ENCODE measurements around the gene CCDC127.
"Not testable (repeated sequence)": the region's sequence is repeated elsewhere in the genome, so short reads cannot be mapped to it uniquely, and the experiment has no call there.

CCDC127 gene

GRCh38 chr5:251016-251415 is 33.1 kb upstream of the CCDC127 start:
- H3K27ac Mint-ChIP-seq (ENCODE audit: low read depth); H3K4me3 Mint-ChIP-seq; H3K27me3 Mint-ChIP-seq; ATAC-seq (replicated peaks; ENCODE audit: extremely low read depth, poor library complexity, severe bottlenecking); DNase-seq (ENCODE audit: low spot score in 2 of 2); H3K9me3 Mint-ChIP-seq: not testable (repeated sequence)
- Mint-ChIP-seq H3K4me1 (peaks cover 13% of the 10 kb centered on the region), H3K36me3 (ENCODE audit: insufficient read depth) (peaks cover 57% of the 10 kb centered on the region)

- Mint-ChIP-seq H3K36me3 (ENCODE audit: insufficient read depth) (peaks cover 56% of the 10 kb centered on the region), H3K4me1 (peaks cover 13% of the 10 kb centered on the region)
- not testable (repeated sequence) for H3K9me3 Mint-ChIP-seq; ATAC-seq (replicated peaks; ENCODE audit: extremely low read depth, poor library complexity, severe bottlenecking); DNase-seq (ENCODE audit: low spot score in 2 of 2); H3K27ac Mint-ChIP-seq (ENCODE audit: low read depth); H3K27me3 Mint-ChIP-seq; H3K4me3 Mint-ChIP-seq
Observed at GRCh38 chr5:250396-250795, 32.4 kb upstream of the CCDC127 start.

- not testable (repeated sequence) for H3K4me1 Mint-ChIP-seq; ATAC-seq (replicated peaks; ENCODE audit: extremely low read depth, poor library complexity, severe bottlenecking); H3K27ac Mint-ChIP-seq (ENCODE audit: low read depth); H3K4me3 Mint-ChIP-seq; H3K9me3 Mint-ChIP-seq; H3K27me3 Mint-ChIP-seq; DNase-seq (ENCODE audit: low spot score in 2 of 2)
- H3K36me3 Mint-ChIP-seq (ENCODE audit: insufficient read depth), result peaks cover 54% of the 10 kb centered on the region
Observed at GRCh38 chr5:245717-246116, 27.8 kb upstream of the CCDC127 start.

GRCh38 chr5:243683-244367 is 25.9 kb upstream of the CCDC127 start:
- not testable (repeated sequence) for H3K4me1 Mint-ChIP-seq; H3K27me3 Mint-ChIP-seq; H3K4me3 Mint-ChIP-seq; ATAC-seq (replicated peaks; ENCODE audit: extremely low read depth, poor library complexity, severe bottlenecking); DNase-seq (ENCODE audit: low spot score in 2 of 2); H3K9me3 Mint-ChIP-seq
- Mint-ChIP-seq H3K36me3 (ENCODE audit: insufficient read depth) (peaks cover 62% of the 10 kb centered on the region), H3K27ac (ENCODE audit: low read depth) (peak overlapping the region; percentile 61)

GRCh38 chr5:241045-241669 is 23.2 kb upstream of the CCDC127 start:
- peaks cover 56% of the 10 kb centered on the region for H3K36me3 Mint-ChIP-seq (ENCODE audit: insufficient read depth)
- H3K9me3 Mint-ChIP-seq; DNase-seq (ENCODE audit: low spot score in 2 of 2); ATAC-seq (replicated peaks; ENCODE audit: extremely low read depth, poor library complexity, severe bottlenecking); H3K4me3 Mint-ChIP-seq; H3K4me1 Mint-ChIP-seq; H3K27me3 Mint-ChIP-seq; H3K27ac Mint-ChIP-seq (ENCODE audit: low read depth): not testable (repeated sequence)

- not testable (repeated sequence) for H3K4me1 Mint-ChIP-seq; ATAC-seq (replicated peaks; ENCODE audit: extremely low read depth, poor library complexity, severe bottlenecking); H3K27ac Mint-ChIP-seq (ENCODE audit: low read depth); DNase-seq (ENCODE audit: low spot score in 2 of 2); H3K9me3 Mint-ChIP-seq; H3K4me3 Mint-ChIP-seq; H3K27me3 Mint-ChIP-seq
- peaks cover 60% of the 10 kb centered on the region for H3K36me3 Mint-ChIP-seq (ENCODE audit: insufficient read depth)
Observed at GRCh38 chr5:240550-240949, 22.6 kb upstream of the CCDC127 start.

GRCh38 chr5:237931-238330 is 20.0 kb upstream of the CCDC127 start:
- H3K27me3 Mint-ChIP-seq; H3K27ac Mint-ChIP-seq (ENCODE audit: low read depth); H3K4me3 Mint-ChIP-seq; DNase-seq (ENCODE audit: low spot score in 2 of 2); H3K4me1 Mint-ChIP-seq; H3K9me3 Mint-ChIP-seq; ATAC-seq (replicated peaks; ENCODE audit: extremely low read depth, poor library complexity, severe bottlenecking): not testable (repeated sequence)
- H3K36me3 Mint-ChIP-seq (ENCODE audit: insufficient read depth), result peaks cover 79% of the 10 kb centered on the region

- H3K4me3 Mint-ChIP-seq; H3K9me3 Mint-ChIP-seq; DNase-seq (ENCODE audit: low spot score in 2 of 2); H3K27me3 Mint-ChIP-seq; H3K4me1 Mint-ChIP-seq; ATAC-seq (replicated peaks; ENCODE audit: extremely low read depth, poor library complexity, severe bottlenecking); H3K27ac Mint-ChIP-seq (ENCODE audit: low read depth): not testable (repeated sequence)
- H3K36me3 Mint-ChIP-seq (ENCODE audit: insufficient read depth), result peaks cover 80% of the 10 kb centered on the region
Observed at GRCh38 chr5:235527-235926, 17.6 kb upstream of the CCDC127 start.

- ATAC-seq (replicated peaks; ENCODE audit: extremely low read depth, poor library complexity, severe bottlenecking), result no peak
- H3K4me1 Mint-ChIP-seq, result no peaks in the 10 kb centered on the region
- H3K9me3 Mint-ChIP-seq, result no peaks in the 10 kb centered on the region
- no peak overlapping the region for H3K27ac Mint-ChIP-seq (ENCODE audit: low read depth)
- DNase-seq (ENCODE audit: low spot score in 2 of 2), result no peak
- peaks cover 74% of the 10 kb centered on the region for H3K36me3 Mint-ChIP-seq (ENCODE audit: insufficient read depth)
- no peak overlapping the region for H3K4me3 Mint-ChIP-seq
- H3K27me3 Mint-ChIP-seq, result no peaks in the 10 kb centered on the region
Observed at GRCh38 chr5:234450-234849, 16.5 kb upstream of the CCDC127 start.

GRCh38 chr5:233426-233825 is 15.5 kb upstream of the CCDC127 start:
- not testable (repeated sequence) for H3K27me3 Mint-ChIP-seq; H3K27ac Mint-ChIP-seq (ENCODE audit: low read depth); H3K4me1 Mint-ChIP-seq; H3K9me3 Mint-ChIP-seq; H3K4me3 Mint-ChIP-seq; ATAC-seq (replicated peaks; ENCODE audit: extremely low read depth, poor library complexity, severe bottlenecking); DNase-seq (ENCODE audit: low spot score in 2 of 2)
- H3K36me3 Mint-ChIP-seq (ENCODE audit: insufficient read depth), result peaks cover 73% of the 10 kb centered on the region

- H3K9me3 Mint-ChIP-seq, result no peaks in the 10 kb centered on the region
- DNase-seq (ENCODE audit: low spot score in 2 of 2) (no peak), ATAC-seq (replicated peaks; ENCODE audit: extremely low read depth, poor library complexity, severe bottlenecking) (no peak)
- peaks cover 77% of the 10 kb centered on the region for H3K36me3 Mint-ChIP-seq (ENCODE audit: insufficient read depth)
- no peak overlapping the region for H3K27ac Mint-ChIP-seq (ENCODE audit: low read depth)
- H3K27me3 Mint-ChIP-seq, result no peaks in the 10 kb centered on the region
- H3K4me3 Mint-ChIP-seq, result no peak overlapping the region
- no peaks in the 10 kb centered on the region for H3K4me1 Mint-ChIP-seq
Observed at GRCh38 chr5:231661-232060, 13.7 kb upstream of the CCDC127 start.

- ATAC-seq (replicated peaks; ENCODE audit: extremely low read depth, poor library complexity, severe bottlenecking) (no peak), DNase-seq (ENCODE audit: low spot score in 2 of 2) (no peak)
- Mint-ChIP-seq H3K27ac (ENCODE audit: low read depth) (no peak overlapping the region), H3K4me1 (no peaks in the 10 kb centered on the region), H3K27me3 (no peaks in the 10 kb centered on the region), H3K36me3 (ENCODE audit: insufficient read depth) (peaks cover 79% of the 10 kb centered on the region), H3K4me3 (no peak overlapping the region), H3K9me3 (no peaks in the 10 kb centered on the region)
Observed at GRCh38 chr5:230711-231110, 12.8 kb upstream of the CCDC127 start.

GRCh38 chr5:228886-229285 is 10.9 kb upstream of the CCDC127 start:
- Mint-ChIP-seq H3K27ac (ENCODE audit: low read depth) (no peak overlapping the region), H3K4me3 (no peak overlapping the region), H3K27me3 (no peaks in the 10 kb centered on the region), H3K9me3 (no peaks in the 10 kb centered on the region), H3K4me1 (peaks cover 11% of the 10 kb centered on the region), H3K36me3 (ENCODE audit: insufficient read depth) (peaks cover 77% of the 10 kb centered on the region)
- DNase-seq (ENCODE audit: low spot score in 2 of 2), result no peak
- ATAC-seq (replicated peaks; ENCODE audit: extremely low read depth, poor library complexity, severe bottlenecking), result no peak

Measured in central memory CD8-positive, alpha-beta T cell (primary cell).